ENCODE measurements around the gene CD300LG. TPM values are rescaled to one million over a fixed set of nuclear protein-coding genes. Genes with fewer than 3 reads are reported as not detected.
A peak's percentile ranks its signal among the peaks of the same experiment; 100 is the strongest.

The CD300LG gene
- total and polyA plus RNA-seq, 2 donors (not counting 1 experiment from before 2014, with no cell fraction given): not detected

DNA sequence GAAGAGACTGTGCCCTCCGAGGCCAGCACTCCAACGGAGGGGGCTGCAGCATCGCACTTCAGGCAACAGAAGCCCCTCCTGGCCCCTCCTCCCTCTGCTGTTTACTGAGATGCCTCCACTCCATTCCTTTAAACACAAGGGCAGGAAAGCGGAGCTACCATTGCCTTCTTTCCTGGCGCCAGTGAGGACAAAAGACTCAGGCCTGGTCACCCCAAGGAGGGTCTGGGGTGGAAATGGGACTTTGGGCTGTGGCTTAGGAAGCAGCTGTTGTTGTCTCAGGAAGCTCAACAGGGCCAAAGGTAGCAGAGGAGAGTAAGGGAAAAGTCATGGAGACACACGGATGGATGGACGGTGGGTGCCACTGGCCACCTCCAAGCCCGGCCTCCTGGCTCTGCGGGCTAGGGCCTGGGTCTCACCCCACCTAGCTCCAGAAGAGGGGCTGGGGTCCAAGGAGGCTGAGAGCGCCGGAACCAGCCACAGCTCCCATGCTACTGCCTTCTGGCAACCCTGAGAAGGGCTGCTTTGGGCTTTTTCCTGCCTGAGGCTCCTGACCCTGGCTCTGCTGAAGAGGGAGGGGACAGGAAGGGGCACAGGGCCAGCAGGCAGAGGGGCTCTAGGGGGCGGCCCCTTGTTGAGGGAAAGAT lies 11.1 kb downstream of the CD300LG start:
- no peaks in the 10 kb centered on the region for H3K9me3 ChIP-seq (ENCODE audit: control insufficient read depth, insufficient read depth, low read depth, low read length)
- H4K20me1 ChIP-seq (ENCODE audit: control insufficient read depth, extremely low read depth, insufficient read depth, low read length): no peaks in the 10 kb centered on the region
- no peaks in the 10 kb centered on the region for H3K36me3 ChIP-seq (ENCODE audit: control insufficient read depth, insufficient read depth, low read length)
- H3K27ac ChIP-seq (ENCODE audit: insufficient read depth, low read length): no peak overlapping the region
- no peaks in the 10 kb centered on the region for H3K4me1 ChIP-seq (ENCODE audit: control insufficient read depth, extremely low read depth, insufficient read depth, low read length)
- peaks cover 17% of the 10 kb centered on the region for H3K27me3 ChIP-seq (ENCODE audit: control insufficient read depth, insufficient read depth, low read length)
- no peak overlapping the region for H3K4me2 ChIP-seq (ENCODE audit: extremely low read depth, insufficient read depth, low read length)
- TF ChIP-seq EZH2 (IDR thresholded peaks at IDR 0.05; ENCODE audit: low read length, missing control alignments) (no peak), CTCF (conservative IDR thresholded peaks at IDR 0.05 in 1 of 2, IDR thresholded peaks at IDR 0.05 in 1 of 2; ENCODE audit: low read depth in 1 of 2, low read length in 2 of 2) (no peak)
- H3K9ac ChIP-seq (ENCODE audit: insufficient read depth, low read length): no peak overlapping the region
- DNase-seq (ENCODE audit: low read depth in 2 of 2): no peak
- H3K79me2 ChIP-seq (ENCODE audit: control insufficient read depth, insufficient read depth, low read length): no peaks in the 10 kb centered on the region
- H2AFZ ChIP-seq (ENCODE audit: low read length): no peak overlapping the region
- H3K4me3 ChIP-seq (replicated peaks in 1 of 4; ENCODE audit: control extremely low read depth in 1 of 4, insufficient read depth in 1 of 4, low read depth in 3 of 4, low read length in 4 of 4): no peak overlapping the region

GRCh38 chr17:43860077-43860725 lies 13.2 kb downstream of the CD300LG start:
- H3K4me3 ChIP-seq (replicated peaks in 1 of 4; ENCODE audit: control extremely low read depth in 1 of 4, insufficient read depth in 1 of 4, low read depth in 3 of 4, low read length in 4 of 4): no peak overlapping the region
- H2AFZ ChIP-seq (ENCODE audit: low read length): no peak overlapping the region
- H3K79me2 ChIP-seq (ENCODE audit: control insufficient read depth, insufficient read depth, low read length): no peaks in the 10 kb centered on the region
- DNase-seq (ENCODE audit: low read depth in 2 of 2): peak in 1 of 2 donors; percentile 20
- H3K27me3 ChIP-seq (ENCODE audit: control insufficient read depth, insufficient read depth, low read length): peaks cover 17% of the 10 kb centered on the region
- no peaks in the 10 kb centered on the region for H3K9me3 ChIP-seq (ENCODE audit: control insufficient read depth, insufficient read depth, low read depth, low read length)
- H3K36me3 ChIP-seq (ENCODE audit: control insufficient read depth, insufficient read depth, low read length): no peaks in the 10 kb centered on the region
- TF ChIP-seq CTCF (conservative IDR thresholded peaks at IDR 0.05 in 1 of 2, IDR thresholded peaks at IDR 0.05 in 1 of 2; ENCODE audit: low read depth in 1 of 2, low read length in 2 of 2) (no peak), EZH2 (IDR thresholded peaks at IDR 0.05; ENCODE audit: low read length, missing control alignments) (no peak)
- no peaks in the 10 kb centered on the region for H4K20me1 ChIP-seq (ENCODE audit: control insufficient read depth, extremely low read depth, insufficient read depth, low read length)
- no peak overlapping the region for H3K9ac ChIP-seq (ENCODE audit: insufficient read depth, low read length)
- no peaks in the 10 kb centered on the region for H3K4me1 ChIP-seq (ENCODE audit: control insufficient read depth, extremely low read depth, insufficient read depth, low read length)
- H3K27ac ChIP-seq (ENCODE audit: insufficient read depth, low read length): no peak overlapping the region
- no peak overlapping the region for H3K4me2 ChIP-seq (ENCODE audit: extremely low read depth, insufficient read depth, low read length)

DNA sequence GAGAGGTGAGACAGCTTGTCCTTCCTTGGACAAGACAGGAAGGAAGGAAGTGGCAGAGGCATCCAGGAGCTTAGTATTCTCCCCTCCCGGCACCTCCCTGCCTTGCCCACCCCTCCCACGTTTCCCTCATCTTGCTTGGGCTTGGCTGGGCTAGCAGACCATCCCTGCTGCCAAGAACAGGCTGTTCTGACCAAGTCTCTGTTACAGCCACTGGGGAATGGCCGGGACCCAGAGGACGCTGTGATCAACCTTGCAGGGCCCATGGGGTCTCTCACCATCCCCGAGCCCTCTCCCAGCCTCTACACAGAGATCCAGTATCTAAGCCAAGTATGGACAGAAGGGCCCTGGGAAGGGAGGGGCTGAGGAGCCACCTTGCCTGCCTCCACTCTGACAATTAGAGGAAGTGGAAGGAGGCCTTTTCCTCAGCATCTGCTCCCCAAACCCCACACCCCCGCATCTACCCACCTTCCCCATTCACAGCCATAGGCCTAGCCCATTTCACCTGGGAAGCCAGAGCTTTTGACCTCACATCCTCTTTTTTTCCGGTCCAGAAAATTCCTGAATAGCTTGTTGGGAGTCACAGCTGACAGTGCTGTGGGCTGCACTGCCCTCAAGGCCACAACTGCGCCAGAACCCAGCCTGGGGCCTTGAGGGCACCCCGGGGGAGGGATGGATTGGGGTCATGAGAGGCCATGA lies 14.1 kb downstream of the CD300LG start:
- Histone ChIP-seq H3K4me2 (ENCODE audit: extremely low read depth, insufficient read depth, low read length) (no peak overlapping the region), H3K36me3 (ENCODE audit: control insufficient read depth, insufficient read depth, low read length) (no peaks in the 10 kb centered on the region), H3K4me1 (ENCODE audit: control insufficient read depth, extremely low read depth, insufficient read depth, low read length) (no peaks in the 10 kb centered on the region), H3K27me3 (ENCODE audit: control insufficient read depth, insufficient read depth, low read length) (peaks cover 21% of the 10 kb centered on the region), H3K4me3 (replicated peaks in 1 of 4; ENCODE audit: control extremely low read depth in 1 of 4, insufficient read depth in 1 of 4, low read depth in 3 of 4, low read length in 4 of 4) (no peak overlapping the region), H3K79me2 (ENCODE audit: control insufficient read depth, insufficient read depth, low read length) (no peaks in the 10 kb centered on the region), H3K9me3 (ENCODE audit: control insufficient read depth, insufficient read depth, low read depth, low read length) (no peaks in the 10 kb centered on the region), H4K20me1 (ENCODE audit: control insufficient read depth, extremely low read depth, insufficient read depth, low read length) (no peaks in the 10 kb centered on the region), H3K9ac (ENCODE audit: insufficient read depth, low read length) (no peak overlapping the region), H3K27ac (ENCODE audit: insufficient read depth, low read length) (no peak overlapping the region), H2AFZ (ENCODE audit: low read length) (no peak overlapping the region)
- no peak for DNase-seq (ENCODE audit: low read depth in 2 of 2)
- TF ChIP-seq CTCF (conservative IDR thresholded peaks at IDR 0.05 in 1 of 2, IDR thresholded peaks at IDR 0.05 in 1 of 2; ENCODE audit: low read depth in 1 of 2, low read length in 2 of 2): no peak
- TF ChIP-seq EZH2 (IDR thresholded peaks at IDR 0.05; ENCODE audit: low read length, missing control alignments): no peak

All from fibroblast of lung (primary cell).